Activated T-helper 1 cell treated with anti-CD3 and anti-CD28 coated beads, Interleukin-2, amount 50 U/mL, for 16 hours (primary cell): ENCODE measurements around the gene SLC22A9.
"Not testable (repeated sequence)": the region's sequence is repeated elsewhere in the genome, so short reads cannot be mapped to it uniquely, and the experiment has no call there.

Experiments used
- DNase-seq, 2 donors: peaks; one replicate each; pipeline ENCODE4 v3.0.0-alpha.2; 2020; ENCODE audit warnings: low read depth in 1 of 2, low spot score in 1 of 2

The SLC22A9 gene

GRCh38 chr11:63369165-63369970, at the start of gene SLC22A9:
Gene SLC22A9 (plus strand): TSS chr11:63369785. CDS start chr11:63370057, 272 bp downstream.
- DNase-seq = no peak

GRCh38 chr11:63321723-63322122, 47.9 kb upstream of the SLC22A9 start:
- no peak for DNase-seq

GRCh38 chr11:63335089-63335488, 34.5 kb upstream of the SLC22A9 start:
- not testable (repeated sequence) for DNase-seq

GRCh38 chr11:63337070-63337469, 32.5 kb upstream of the SLC22A9 start:
- DNase-seq = no peak

GRCh38 chr11:63343130-63343529, 26.5 kb upstream of the SLC22A9 start:
- no peak for DNase-seq

GRCh38 chr11:63352144-63352543, 17.4 kb upstream of the SLC22A9 start:
- DNase-seq = no peak

- DNase-seq = no peak
Observed at GRCh38 chr11:63362196-63362793, 7.3 kb upstream of the SLC22A9 start.

- DNase-seq = no peak
Observed at GRCh38 chr11:63369971-63370588, 495 bp downstream of the SLC22A9 start.

- no peak for DNase-seq
Observed at GRCh38 chr11:63371396-63371795, 1.8 kb downstream of the SLC22A9 start.

GRCh38 chr11:63375434-63375833, 5.8 kb downstream of the SLC22A9 start:
- no peak for DNase-seq

GRCh38 chr11:63380130-63380529, 10.5 kb downstream of the SLC22A9 start:
- DNase-seq = no peak

- no peak for DNase-seq
Observed at GRCh38 chr11:63395697-63396096, 26.1 kb downstream of the SLC22A9 start.

- no peak for DNase-seq
Observed at GRCh38 chr11:63404161-63404935, 34.8 kb downstream of the SLC22A9 start.

GRCh38 chr11:63405114-63405513, 35.5 kb downstream of the SLC22A9 start:
- DNase-seq = no peak

GRCh38 chr11:63406458-63406857, 36.9 kb downstream of the SLC22A9 start:
- no peak for DNase-seq

GRCh38 chr11:63417174-63417852, 47.7 kb downstream of the SLC22A9 start:
- DNase-seq = no peak

- DNase-seq = no peak
Observed at GRCh38 chr11:63427971-63428508, 58.5 kb downstream of the SLC22A9 start.

GRCh38 chr11:63430731-63431130, 61.1 kb downstream of the SLC22A9 start:
- not testable (repeated sequence) for DNase-seq

GRCh38 chr11:63435351-63435750, 65.8 kb downstream of the SLC22A9 start:
- DNase-seq = not testable (repeated sequence)

GRCh38 chr11:63435831-63436230, 66.2 kb downstream of the SLC22A9 start:
- not testable (repeated sequence) for DNase-seq

- no peak for DNase-seq
Observed at GRCh38 chr11:63443714-63444113, 74.1 kb downstream of the SLC22A9 start.
